Activated naive CD8-positive, alpha-beta T cell (primary cell): ENCODE measurements around the gene ITPR3.

Source experiments
- H3K27ac Mint-ChIP-seq: one replicate; pipeline ENCODE4 v1.8.0; 2021; ENCODE audit warnings: mixed read lengths
- H3K27me3 Mint-ChIP-seq: one replicate; pipeline ENCODE4 v1.8.0; 2021; ENCODE audit warnings: mixed read lengths
- H3K36me3 Mint-ChIP-seq: one replicate; pipeline ENCODE4 v1.8.0; 2021; ENCODE audit warnings: mixed read lengths
- H3K4me1 Mint-ChIP-seq: one replicate; pipeline ENCODE4 v1.8.0; 2021; ENCODE audit warnings: low read depth, mixed read lengths
- H3K4me3 Mint-ChIP-seq: one replicate; pipeline ENCODE4 v1.8.0; 2021; ENCODE audit warnings: mild to moderate bottlenecking, mixed read lengths
- H3K9me3 Mint-ChIP-seq: one replicate; pipeline ENCODE4 v1.8.0; 2021; ENCODE audit warnings: low read depth, mixed read lengths

Gene ITPR3

DNA sequence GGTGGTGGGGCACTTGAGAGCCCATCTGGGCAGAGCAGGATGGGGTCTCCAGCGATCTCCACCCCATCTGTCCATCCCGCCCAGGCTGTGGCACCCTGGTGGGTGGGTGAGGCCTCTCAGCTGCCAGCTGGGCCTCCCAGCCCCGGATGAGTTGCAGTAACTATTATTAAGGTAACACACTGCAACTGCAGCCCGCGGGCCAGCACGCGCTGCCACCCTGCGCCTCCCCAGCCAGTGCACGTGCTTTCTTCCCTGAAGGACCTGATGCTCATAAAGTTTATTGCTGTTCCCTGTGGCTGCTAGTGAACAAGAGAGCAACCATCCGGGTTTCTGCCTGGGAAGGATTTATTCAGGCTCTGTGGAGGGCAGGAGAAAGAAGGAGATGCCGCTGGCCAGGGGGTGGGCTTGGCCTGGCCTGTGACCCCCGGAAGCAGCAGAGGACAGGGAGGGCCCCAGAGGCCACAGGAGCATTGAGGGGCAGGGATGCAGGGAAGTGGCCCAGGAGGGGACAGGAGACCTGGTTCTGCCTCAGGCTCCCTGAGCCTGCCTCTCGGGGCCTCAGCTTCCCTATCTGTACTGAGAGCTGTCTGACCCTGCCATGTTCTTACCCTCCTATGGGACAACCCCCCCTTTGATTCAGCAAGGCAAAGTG is 123.9 kb downstream of the ITPR3 start:
- H3K27me3 Mint-ChIP-seq, result peaks cover 2% of the 10 kb centered on the region
- H3K27ac Mint-ChIP-seq, result no peak overlapping the region
- H3K36me3 Mint-ChIP-seq, result no peaks in the 10 kb centered on the region
- H3K4me1 Mint-ChIP-seq, result peaks cover 3% of the 10 kb centered on the region
- no peaks in the 10 kb centered on the region for H3K9me3 Mint-ChIP-seq
- no peak overlapping the region for H3K4me3 Mint-ChIP-seq

DNA sequence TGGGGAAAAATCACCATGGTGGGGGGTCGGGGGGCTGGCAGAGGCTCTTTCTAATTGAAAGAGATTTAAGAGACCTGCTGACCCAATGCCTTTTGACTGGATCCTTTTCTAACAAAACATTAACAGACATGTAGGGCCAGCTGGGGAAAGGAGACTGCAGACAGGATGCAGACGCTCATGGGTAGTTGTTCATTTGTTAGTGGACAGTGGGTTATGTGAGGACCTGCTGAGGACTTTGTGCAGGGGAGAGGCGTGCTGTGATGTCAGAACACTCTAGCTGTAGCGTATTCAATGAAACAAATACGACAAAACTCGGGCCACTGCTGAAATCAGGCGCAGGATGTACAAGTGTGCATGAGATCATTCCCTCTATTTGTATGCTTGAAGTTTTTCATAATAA is 124.4 kb downstream of the ITPR3 start:
- Mint-ChIP-seq H3K9me3 (no peaks in the 10 kb centered on the region), H3K4me3 (no peak overlapping the region), H3K27ac (no peak overlapping the region), H3K27me3 (peaks cover 2% of the 10 kb centered on the region), H3K4me1 (peaks cover 3% of the 10 kb centered on the region), H3K36me3 (no peaks in the 10 kb centered on the region)
